ENCODE results near the gene ZNF180. TPM values are rescaled to one million over a fixed set of nuclear protein-coding genes. Genes with fewer than 3 reads are reported as not detected.

The ZNF180 gene
- total and polyA plus RNA-seq, 2 donors (not counting 3 experiments of a cell fraction or from before 2014, with no cell fraction given), result 2.1 to 8.6 TPM

DNA sequence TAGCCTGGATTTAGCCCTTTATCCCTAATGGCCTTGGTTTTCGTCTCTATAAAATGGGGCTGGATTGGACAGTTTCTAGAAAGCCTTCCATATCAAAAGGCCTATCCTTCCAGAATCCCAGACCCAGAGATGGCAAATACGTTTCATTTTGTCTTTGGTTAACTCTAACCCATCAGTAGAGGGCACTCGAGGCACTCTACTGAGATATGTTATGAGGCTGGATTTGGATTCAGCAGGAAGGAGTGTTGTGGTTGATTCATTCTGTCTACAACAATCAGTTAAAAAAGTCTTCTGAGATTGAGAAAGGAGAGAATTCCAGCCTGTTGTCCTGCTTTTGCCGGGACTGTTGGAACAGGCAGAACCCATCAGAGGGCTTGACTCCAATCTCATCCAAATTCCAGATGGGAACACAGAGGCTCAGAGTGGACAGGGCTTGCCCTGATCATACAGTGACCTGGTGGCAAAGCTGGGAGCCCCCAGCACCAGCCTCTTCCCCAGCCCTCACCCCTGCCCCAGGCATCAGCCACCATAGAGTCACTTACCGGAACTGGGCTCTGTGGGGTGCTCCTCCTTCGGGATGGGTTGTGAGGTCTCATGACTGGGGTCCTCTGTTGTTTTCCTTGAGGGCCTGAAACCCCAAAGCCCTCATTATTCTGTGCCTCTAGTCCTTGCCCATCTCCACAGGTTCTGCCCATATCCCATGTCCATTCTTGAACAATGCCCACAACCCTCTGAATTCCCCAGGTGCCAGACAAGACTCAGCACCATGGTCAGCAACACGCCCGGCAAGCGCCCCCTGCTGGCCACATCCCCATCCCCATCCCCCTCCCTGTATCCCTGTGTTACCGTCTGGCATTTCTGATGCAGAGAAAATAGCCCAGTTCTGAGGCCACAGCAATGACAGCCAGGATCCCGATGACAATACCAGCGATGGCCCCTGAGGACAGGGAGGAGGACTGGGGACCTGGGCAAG lies 12.3 kb upstream of the ZNF180 start:
- dilution Hi-C loops (cut with MboI; ENCODE audit: extremely low pct_ligation_motif_present, low sequenced_read_pairs) (no loop called here), intact Hi-C loops (cut with micrococcal nuclease) (no loop called here)
- no TSS peak for BruUV-seq (replicated peaks)
- no peaks in the 10 kb centered on the region for H3K79me2 ChIP-seq (ENCODE audit: control insufficient read depth, insufficient read depth, low read length)
- H3K9me1 ChIP-seq (replicated peaks; ENCODE audit: control insufficient read depth, extremely low read depth, insufficient read depth, low read length), result no peaks in the 10 kb centered on the region
- H3K27ac ChIP-seq (ENCODE audit: insufficient read depth, low read depth, low read length), result no peak overlapping the region
- CTCF ChIA-PET, result interaction anchor here (0.7 to 1.1 kb wide), 3 partner anchors 10 to 58 kb away, joined by 4 read pairs; no protein-coding TSS in a partner anchor
- no peaks in the 10 kb centered on the region for H3K36me3 ChIP-seq (ENCODE audit: control insufficient read depth in 2 of 2, extremely low read depth in 1 of 2, insufficient read depth in 2 of 2, low read length in 2 of 2)
- POLR2A ChIA-PET, result no interaction called here
- H3K27me3 ChIP-seq (ENCODE audit: control insufficient read depth in 2 of 2, insufficient read depth in 2 of 2, low read length in 2 of 2), result peaks cover 3 to 7% of the 10 kb centered on the region in 2 experiments
- DNase-seq (ENCODE audit: low read depth, low spot score) (peak; percentile 34), FAIRE-seq (peak; percentile 33)
- H3K4me1 ChIP-seq (ENCODE audit: control insufficient read depth, extremely low read depth, insufficient read depth, low read length), result no peaks in the 10 kb centered on the region
- TF ChIP-seq, protein P1, sequence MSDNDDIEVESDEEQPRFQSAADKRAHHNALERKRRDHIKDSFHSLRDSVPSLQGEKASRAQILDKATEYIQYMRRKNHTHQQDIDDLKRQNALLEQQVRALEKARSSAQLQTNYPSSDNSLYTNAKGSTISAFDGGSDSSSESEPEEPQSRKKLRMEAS (IDR thresholded peaks at IDR 0.05; ENCODE audit: insufficient read depth, insufficient read length), result no peak
- TF ChIP-seq, protein P2, sequence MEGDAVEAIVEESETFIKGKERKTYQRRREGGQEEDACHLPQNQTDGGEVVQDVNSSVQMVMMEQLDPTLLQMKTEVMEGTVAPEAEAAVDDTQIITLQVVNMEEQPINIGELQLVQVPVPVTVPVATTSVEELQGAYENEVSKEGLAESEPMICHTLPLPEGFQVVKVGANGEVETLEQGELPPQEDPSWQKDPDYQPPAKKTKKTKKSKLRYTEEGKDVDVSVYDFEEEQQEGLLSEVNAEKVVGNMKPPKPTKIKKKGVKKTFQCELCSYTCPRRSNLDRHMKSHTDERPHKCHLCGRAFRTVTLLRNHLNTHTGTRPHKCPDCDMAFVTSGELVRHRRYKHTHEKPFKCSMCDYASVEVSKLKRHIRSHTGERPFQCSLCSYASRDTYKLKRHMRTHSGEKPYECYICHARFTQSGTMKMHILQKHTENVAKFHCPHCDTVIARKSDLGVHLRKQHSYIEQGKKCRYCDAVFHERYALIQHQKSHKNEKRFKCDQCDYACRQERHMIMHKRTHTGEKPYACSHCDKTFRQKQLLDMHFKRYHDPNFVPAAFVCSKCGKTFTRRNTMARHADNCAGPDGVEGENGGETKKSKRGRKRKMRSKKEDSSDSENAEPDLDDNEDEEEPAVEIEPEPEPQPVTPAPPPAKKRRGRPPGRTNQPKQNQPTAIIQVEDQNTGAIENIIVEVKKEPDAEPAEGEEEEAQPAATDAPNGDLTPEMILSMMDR (IDR thresholded peaks at IDR 0.05; ENCODE audit: extremely low read depth in 1 of 2, insufficient read depth in 1 of 2, low read depth in 1 of 2, low read length in 2 of 2), result peak; percentile 66 to 82
- no peak overlapping the region for H3K9ac ChIP-seq (replicated peaks; ENCODE audit: extremely low read depth, insufficient read depth, low read length)
- H3K9me3 ChIP-seq (replicated peaks; ENCODE audit: control insufficient read depth, insufficient read depth, low read length), result no peaks in the 10 kb centered on the region
- H3K4me3 ChIP-seq (replicated peaks in 1 of 3; ENCODE audit: insufficient read depth in 1 of 3, low read depth in 1 of 3, low read length in 3 of 3), result no peak overlapping the region
- no peaks in the 10 kb centered on the region for H4K20me1 ChIP-seq (replicated peaks; ENCODE audit: control insufficient read depth, extremely low read depth, insufficient read depth, low read length)
- no peak overlapping the region for H2AFZ ChIP-seq (ENCODE audit: low read depth, low read length)
- no peak overlapping the region for H3K4me2 ChIP-seq (ENCODE audit: insufficient read depth, low read length)

DNA sequence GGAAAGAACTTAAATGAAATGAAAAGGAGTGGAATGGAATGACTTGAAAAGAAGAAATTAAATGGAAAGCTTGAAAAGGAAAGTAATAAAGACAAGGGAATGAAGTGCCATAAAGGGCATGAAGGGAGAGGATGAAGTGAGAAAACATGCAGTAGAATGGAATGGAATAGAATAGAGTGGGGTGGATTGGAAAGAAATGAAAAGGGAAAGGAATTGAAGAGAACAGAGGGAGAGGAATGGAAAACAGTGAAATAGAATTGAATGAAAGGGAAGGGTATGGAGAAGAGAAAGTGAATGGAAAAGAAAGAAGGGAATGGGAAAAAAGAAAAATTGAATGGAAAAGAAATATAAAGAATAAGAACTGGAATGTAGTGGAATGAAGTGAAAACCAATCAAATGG lies 9.2 kb upstream of the ZNF180 start:
- POLR2A ChIA-PET, result no interaction called here
- CTCF ChIA-PET, result interaction anchor here (2.6 kb wide), 1 partner anchor 61 kb away, joined by 10 read pairs; no protein-coding TSS in a partner anchor
- Histone ChIP-seq H3K4me1 (ENCODE audit: control insufficient read depth, extremely low read depth, insufficient read depth, low read length) (no peaks in the 10 kb centered on the region), H3K4me3 (replicated peaks in 1 of 3; ENCODE audit: insufficient read depth in 1 of 3, low read depth in 1 of 3, low read length in 3 of 3) (no peak overlapping the region), H4K20me1 (replicated peaks; ENCODE audit: control insufficient read depth, extremely low read depth, insufficient read depth, low read length) (no peaks in the 10 kb centered on the region), H3K9me3 (replicated peaks; ENCODE audit: control insufficient read depth, insufficient read depth, low read length) (no peaks in the 10 kb centered on the region), H3K79me2 (ENCODE audit: control insufficient read depth, insufficient read depth, low read length) (no peaks in the 10 kb centered on the region), H3K27ac (ENCODE audit: insufficient read depth, low read depth, low read length) (no peak overlapping the region), H3K27me3 (ENCODE audit: control insufficient read depth in 2 of 2, insufficient read depth in 2 of 2, low read length in 2 of 2) (peaks cover 8 to 17% of the 10 kb centered on the region in 2 experiments), H3K4me2 (ENCODE audit: insufficient read depth, low read length) (no peak overlapping the region), H3K9ac (replicated peaks; ENCODE audit: extremely low read depth, insufficient read depth, low read length) (no peak overlapping the region), H3K9me1 (replicated peaks; ENCODE audit: control insufficient read depth, extremely low read depth, insufficient read depth, low read length) (no peaks in the 10 kb centered on the region), H2AFZ (ENCODE audit: low read depth, low read length) (no peak overlapping the region), H3K36me3 (ENCODE audit: control insufficient read depth in 2 of 2, extremely low read depth in 1 of 2, insufficient read depth in 2 of 2, low read length in 2 of 2) (no peaks in the 10 kb centered on the region)
- no TSS peak for BruUV-seq (replicated peaks)
- dilution Hi-C loops (cut with MboI; ENCODE audit: extremely low pct_ligation_motif_present, low sequenced_read_pairs), result no loop called here
- TF ChIP-seq EZH2 (IDR thresholded peaks at IDR 0.05; ENCODE audit: borderline replicate concordance, low read depth, low read length, severe bottlenecking) (no peak), FOS (IDR thresholded peaks at IDR 0.05; ENCODE audit: borderline replicate concordance, insufficient read depth, low read length) (no peak), POLR2AphosphoS5 (IDR thresholded peaks at IDR 0.05; ENCODE audit: insufficient read depth, low read depth, low read length) (no peak), GATA2 (IDR thresholded peaks at IDR 0.05; ENCODE audit: insufficient read depth, insufficient read length, low read depth, low read length) (no peak), MYC (IDR thresholded peaks at IDR 0.05; ENCODE audit: low read depth, low read length) (no peak), POLR2A (IDR thresholded peaks at IDR 0.05; ENCODE audit: low read depth, low read length) (no peak), JUN (IDR thresholded peaks at IDR 0.05; ENCODE audit: borderline replicate concordance, insufficient read depth, insufficient read length, low read depth) (no peak)
- TF ChIP-seq, protein P2 (IDR thresholded peaks at IDR 0.05; ENCODE audit: extremely low read depth in 1 of 2, insufficient read depth in 1 of 2, low read depth in 1 of 2, low read length in 2 of 2), result no peak
- TF ChIP-seq, protein P1 (IDR thresholded peaks at IDR 0.05; ENCODE audit: insufficient read depth, insufficient read length), result no peak
- intact Hi-C loops (cut with micrococcal nuclease), result no loop called here
- FAIRE-seq (no peak), DNase-seq (ENCODE audit: low read depth, low spot score) (no peak)

Data from endothelial cell of umbilical vein (primary cell).